ENCODE measurements around the gene TSC22D2. TPM values are rescaled to one million over a fixed set of nuclear protein-coding genes. Genes with fewer than 3 reads are reported as not detected.

The TSC22D2 gene
- total RNA-seq, 1 donor from 2014 or later = 39.8 TPM

GRCh38 chr3:150508401-150508800 lies 100.3 kb downstream of the TSC22D2 start:
- no peak overlapping the region for H3K4me3 Mint-ChIP-seq (ENCODE audit: unreplicated experiment)
- peaks cover 10% of the 10 kb centered on the region for H3K9me3 Mint-ChIP-seq (ENCODE audit: low read depth)
- no peak for TF ChIP-seq CTCF (IDR thresholded peaks at IDR 0.05)
- no peak for DNase-seq (ENCODE audit: low spot score)
- H3K27ac Mint-ChIP-seq (ENCODE audit: unreplicated experiment) = no peak overlapping the region
- peaks cover 3% of the 10 kb centered on the region for H3K36me3 Mint-ChIP-seq (ENCODE audit: low read depth)
- H3K27me3 Mint-ChIP-seq (ENCODE audit: low read depth) = no peaks in the 10 kb centered on the region
- no peaks in the 10 kb centered on the region for H3K4me1 Mint-ChIP-seq (ENCODE audit: low read depth)

- no peak overlapping the region for H3K4me3 Mint-ChIP-seq (ENCODE audit: unreplicated experiment)
- H3K27ac Mint-ChIP-seq (ENCODE audit: unreplicated experiment) = no peak overlapping the region
- peaks cover 10% of the 10 kb centered on the region for H3K9me3 Mint-ChIP-seq (ENCODE audit: low read depth)
- no peak for DNase-seq (ENCODE audit: low spot score)
- H3K4me1 Mint-ChIP-seq (ENCODE audit: low read depth) = no peaks in the 10 kb centered on the region
- TF ChIP-seq CTCF (IDR thresholded peaks at IDR 0.05) = no peak
- peaks cover 3% of the 10 kb centered on the region for H3K36me3 Mint-ChIP-seq (ENCODE audit: low read depth)
- no peaks in the 10 kb centered on the region for H3K27me3 Mint-ChIP-seq (ENCODE audit: low read depth)
Measured at GRCh38 chr3:150509780-150510179, 101.7 kb downstream of the TSC22D2 start.

GRCh38 chr3:150511122-150511821 lies 103.2 kb downstream of the TSC22D2 start:
- H3K4me3 Mint-ChIP-seq (ENCODE audit: unreplicated experiment) = no peak overlapping the region

GRCh38 chr3:150515210-150515609 lies 107.1 kb downstream of the TSC22D2 start:
- Mint-ChIP-seq H3K4me1 (ENCODE audit: low read depth) (no peaks in the 10 kb centered on the region), H3K4me3 (ENCODE audit: unreplicated experiment) (no peak overlapping the region), H3K36me3 (ENCODE audit: low read depth) (no peaks in the 10 kb centered on the region), H3K27me3 (ENCODE audit: low read depth) (no peaks in the 10 kb centered on the region), H3K27ac (ENCODE audit: unreplicated experiment) (no peak overlapping the region), H3K9me3 (ENCODE audit: low read depth) (peaks cover 8% of the 10 kb centered on the region)
- no peak for DNase-seq (ENCODE audit: low spot score)
- no peak for TF ChIP-seq CTCF (IDR thresholded peaks at IDR 0.05)

More at GRCh38 chr3:150511122-150511821, 103.2 kb downstream of the TSC22D2 start:
- H3K27me3 Mint-ChIP-seq (ENCODE audit: low read depth) = no peaks in the 10 kb centered on the region
- H3K9me3 Mint-ChIP-seq (ENCODE audit: low read depth) = peaks cover 10% of the 10 kb centered on the region
- peaks cover 3% of the 10 kb centered on the region for H3K36me3 Mint-ChIP-seq (ENCODE audit: low read depth)
- H3K4me1 Mint-ChIP-seq (ENCODE audit: low read depth) = no peaks in the 10 kb centered on the region
- no peak for DNase-seq (ENCODE audit: low spot score)
- H3K27ac Mint-ChIP-seq (ENCODE audit: unreplicated experiment) = no peak overlapping the region
- no peak for TF ChIP-seq CTCF (IDR thresholded peaks at IDR 0.05)

Other genes starting within 250 kb of the TSC22D2 start
- 90.8 to 103 TPM (median 91.4 TPM) in 3 replicates for gene SERP1, start 138.2 kb downstream of the TSC22D2 start, total RNA-seq
- gene EIF2A, start 138.5 kb downstream of the TSC22D2 start, total RNA-seq = 48.4 to 73.0 TPM (median 52.4 TPM) in 3 replicates
- gene SELENOT, start 195.0 kb downstream of the TSC22D2 start, total RNA-seq = 70.5 to 83.8 TPM (median 79.1 TPM) in 3 replicates

Measured in chondrocyte (in vitro differentiated cells).